Measurements from ENCODE around the gene SLAMF8. TPM values are rescaled to one million over a fixed set of nuclear protein-coding genes. Genes with fewer than 3 reads are reported as not detected.

The SLAMF8 gene
- total RNA-seq, 1 experiment from 2014 or later: not detected

GRCh38 chr1:159879977-159880376 is 53.3 kb downstream of the SLAMF8 start:
- peaks cover 3% of the 10 kb centered on the region for H3K27me3 Mint-ChIP-seq (ENCODE audit: low read depth)
- H3K9me3 Mint-ChIP-seq: no peaks in the 10 kb centered on the region
- H3K4me2 ChIP-seq (ENCODE audit: insufficient read depth, insufficient read length, low read length): no peak overlapping the region
- H3K9ac ChIP-seq (ENCODE audit: extremely low read depth, insufficient read length, low read length): no peak overlapping the region
- H4K91ac ChIP-seq (ENCODE audit: insufficient read length, low read depth, low read length): no peak overlapping the region
- no peak overlapping the region for H2BK120ac ChIP-seq (ENCODE audit: low read depth, low read length, poor library complexity, severe bottlenecking)
- DNase-seq: no peak
- no peak for TF ChIP-seq CTCF (conservative IDR thresholded peaks at IDR 0.05)
- no peak overlapping the region for H2BK12ac ChIP-seq (ENCODE audit: insufficient read length, low read depth, low read length)
- H2AK5ac ChIP-seq (ENCODE audit: insufficient read length, low read length): no peak overlapping the region
- no peak overlapping the region for H2BK5ac ChIP-seq (ENCODE audit: insufficient read length, low read length)
- H3K4me1 ChIP-seq (ENCODE audit: insufficient read depth, low read length): no peaks in the 10 kb centered on the region
- no peak overlapping the region for H2BK20ac ChIP-seq (ENCODE audit: low read depth, low read length, poor library complexity, severe bottlenecking)
- no peaks in the 10 kb centered on the region for H3K23me2 ChIP-seq (ENCODE audit: insufficient read length, low read depth, low read length, poor library complexity, severe bottlenecking)
- H3K4ac ChIP-seq (ENCODE audit: low read depth, low read length): no peak overlapping the region
- no peaks in the 10 kb centered on the region for H3K79me1 ChIP-seq (ENCODE audit: insufficient read depth, low read depth, low read length, poor library complexity, severe bottlenecking)
- H3K9me3 ChIP-seq (ENCODE audit: control insufficient read depth, low read depth, low read length): no peaks in the 10 kb centered on the region
- no CpG with 5 or more reads among the region's 4 CpGs for WGBS (ENCODE audit: extremely low coverage, insufficient read length, low lambda C conversion rate)
- no peak overlapping the region for H3K23ac ChIP-seq (ENCODE audit: insufficient read length, low read depth, low read length)
- H3T11ph ChIP-seq (ENCODE audit: low read length): no peak overlapping the region
- H3K4me1 Mint-ChIP-seq: no peaks in the 10 kb centered on the region
- no peak overlapping the region for H4K8ac ChIP-seq (replicated peaks; ENCODE audit: insufficient read length, low read depth, low read length)
- no peak overlapping the region for H2BK15ac ChIP-seq (ENCODE audit: low read depth, low read length)
- no peak overlapping the region for H3K56ac ChIP-seq (ENCODE audit: insufficient read length, low read depth, low read length)
- no peak overlapping the region for H3K27ac Mint-ChIP-seq
- H3K18ac ChIP-seq (ENCODE audit: insufficient read length, low read depth, low read length): no peak overlapping the region
- H3K14ac ChIP-seq (ENCODE audit: insufficient read depth, low read length): no peak overlapping the region
- H3K36me3 Mint-ChIP-seq (ENCODE audit: insufficient read depth in 1 of 3, low read depth in 3 of 3): no peaks in the 10 kb centered on the region
- no peak overlapping the region for H3K27ac ChIP-seq (ENCODE audit: insufficient read length, low read depth, low read length)
- no peak overlapping the region for H4K5ac ChIP-seq (ENCODE audit: insufficient read length, low read depth, low read length)
- H3K27me3 ChIP-seq (ENCODE audit: insufficient read depth, low read length): no peaks in the 10 kb centered on the region
- no peak overlapping the region for H2AFZ ChIP-seq (ENCODE audit: low read length)
- H3K4me3 Mint-ChIP-seq: no peak overlapping the region
- no peaks in the 10 kb centered on the region for H4K20me1 ChIP-seq (ENCODE audit: control insufficient read depth, insufficient read depth, insufficient read length)
- no peaks in the 10 kb centered on the region for H3K79me2 ChIP-seq (ENCODE audit: insufficient read depth, low read length)
